Activated naive CD4-positive, alpha-beta T cell treated with Interleukin-2 at 50 U/mL for 16 hours (primary cell): Measurements from ENCODE around the gene GPC3.
"Not testable (repeated sequence)": the region's sequence is repeated elsewhere in the genome, so short reads cannot be mapped to it uniquely, and the experiment has no call there.

ENCODE experiments used
- DNase-seq: peaks from one replicate; pipeline ENCODE4 v3.0.0-alpha.2; 2020

Gene GPC3

DNA sequence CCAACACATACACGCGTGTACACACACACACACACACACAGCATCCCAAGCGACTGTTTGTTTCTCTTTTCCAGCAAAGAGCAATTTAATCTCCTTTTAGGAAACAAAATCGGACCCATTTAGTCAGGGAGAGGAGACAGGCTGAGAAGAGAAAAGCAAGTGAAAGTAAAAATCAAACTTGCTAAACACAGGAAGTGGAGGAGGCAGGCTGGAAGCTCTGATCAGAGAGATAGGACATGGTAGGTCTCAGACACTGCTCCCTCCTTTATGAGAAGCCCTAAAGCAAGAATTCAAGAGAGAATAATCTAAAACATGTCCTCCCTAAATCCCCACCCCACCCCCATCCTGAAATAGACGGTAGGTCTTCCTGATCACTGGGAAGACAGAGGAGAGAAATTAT lies 62.3 kb downstream of the GPC3 start:
- no peak for DNase-seq

DNA sequence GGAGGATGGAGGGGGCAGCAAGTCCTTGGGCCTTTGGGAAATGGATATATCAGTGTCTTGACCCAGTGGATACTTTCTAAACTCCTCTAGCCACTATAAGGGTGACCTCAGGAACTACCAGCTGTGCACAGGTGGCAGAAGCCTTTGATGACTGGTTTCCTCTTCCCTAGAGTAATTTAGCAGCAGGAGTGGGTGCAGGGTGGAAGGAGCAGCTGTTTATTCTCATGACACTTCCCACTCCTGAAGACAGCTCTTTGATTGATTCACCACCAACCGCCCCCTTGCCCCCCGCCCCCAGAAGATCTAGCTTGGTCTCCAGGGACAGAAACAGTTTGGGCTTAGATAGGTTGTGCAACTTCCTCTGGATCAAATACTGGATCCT lies 63.0 kb downstream of the GPC3 start:
- no peak for DNase-seq

DNA sequence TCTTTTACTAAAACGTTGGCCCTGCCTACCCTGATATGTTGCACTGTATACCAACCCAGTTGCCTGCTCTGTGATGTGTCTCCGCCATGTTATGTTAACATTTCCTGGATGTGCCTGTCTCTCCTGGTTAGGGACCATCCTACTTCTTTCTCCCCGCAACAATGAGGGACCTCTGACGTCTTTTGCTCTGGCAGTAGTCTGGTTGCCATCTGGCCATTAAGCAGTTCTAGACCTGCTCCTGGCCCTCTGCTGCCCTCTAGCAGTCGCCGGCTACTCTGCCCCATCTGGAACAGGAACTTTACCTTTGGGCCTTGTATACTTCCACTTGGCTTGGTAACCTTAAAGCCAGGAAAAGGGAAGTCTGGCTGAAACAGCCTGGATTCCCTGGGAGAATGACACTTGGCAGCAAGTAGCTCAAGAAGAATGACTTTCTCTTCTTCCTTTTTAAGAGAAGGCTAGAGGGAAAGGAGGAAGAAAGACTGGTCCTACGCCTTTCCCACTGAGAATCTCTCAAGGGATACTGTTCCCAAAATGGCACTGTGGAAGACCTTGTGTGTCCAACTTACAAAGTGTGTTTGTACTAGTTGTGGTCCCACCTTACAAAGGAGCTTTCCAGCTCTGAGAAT lies 63.5 kb downstream of the GPC3 start:
- DNase-seq, result peak; percentile 2

DNA sequence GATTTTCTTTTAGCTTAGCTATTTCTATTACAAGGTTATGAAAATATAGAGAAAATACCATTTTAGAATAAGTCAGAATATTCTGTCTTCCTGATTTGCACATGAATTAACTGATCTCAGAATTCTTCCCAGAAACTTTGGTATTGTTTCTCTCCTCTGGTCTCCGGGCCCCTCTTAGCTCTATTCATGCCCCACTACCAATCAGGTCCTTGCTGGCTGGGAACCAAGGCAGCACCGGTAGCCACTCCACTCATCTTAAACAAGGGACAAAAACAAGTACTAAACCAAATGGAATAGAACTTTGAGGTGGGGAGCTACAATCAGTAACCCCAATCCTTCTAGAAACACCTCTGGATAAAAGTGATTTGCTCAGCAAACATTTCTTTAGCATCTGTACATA lies 64.3 kb downstream of the GPC3 start:
- DNase-seq, result no peak

DNA sequence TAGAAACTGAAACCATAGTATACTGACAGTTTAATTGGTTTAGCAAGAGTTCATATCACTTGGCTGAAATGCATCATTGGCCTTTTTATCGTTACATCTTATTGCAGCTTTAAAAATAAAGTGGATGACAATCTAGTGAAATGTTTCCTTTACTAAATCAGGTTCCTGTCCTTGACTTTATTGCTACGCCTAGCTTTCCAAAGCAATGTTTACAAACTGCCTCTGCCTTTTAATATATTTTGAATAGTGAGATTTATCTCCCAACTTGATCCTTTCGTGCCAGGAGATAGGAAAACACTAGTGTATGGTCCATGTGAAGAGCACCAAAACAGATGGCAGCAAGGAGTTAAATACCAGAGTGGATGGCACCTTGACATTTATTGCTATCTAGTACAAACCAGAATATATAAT lies 67.0 kb downstream of the GPC3 start:
- no peak for DNase-seq

DNA sequence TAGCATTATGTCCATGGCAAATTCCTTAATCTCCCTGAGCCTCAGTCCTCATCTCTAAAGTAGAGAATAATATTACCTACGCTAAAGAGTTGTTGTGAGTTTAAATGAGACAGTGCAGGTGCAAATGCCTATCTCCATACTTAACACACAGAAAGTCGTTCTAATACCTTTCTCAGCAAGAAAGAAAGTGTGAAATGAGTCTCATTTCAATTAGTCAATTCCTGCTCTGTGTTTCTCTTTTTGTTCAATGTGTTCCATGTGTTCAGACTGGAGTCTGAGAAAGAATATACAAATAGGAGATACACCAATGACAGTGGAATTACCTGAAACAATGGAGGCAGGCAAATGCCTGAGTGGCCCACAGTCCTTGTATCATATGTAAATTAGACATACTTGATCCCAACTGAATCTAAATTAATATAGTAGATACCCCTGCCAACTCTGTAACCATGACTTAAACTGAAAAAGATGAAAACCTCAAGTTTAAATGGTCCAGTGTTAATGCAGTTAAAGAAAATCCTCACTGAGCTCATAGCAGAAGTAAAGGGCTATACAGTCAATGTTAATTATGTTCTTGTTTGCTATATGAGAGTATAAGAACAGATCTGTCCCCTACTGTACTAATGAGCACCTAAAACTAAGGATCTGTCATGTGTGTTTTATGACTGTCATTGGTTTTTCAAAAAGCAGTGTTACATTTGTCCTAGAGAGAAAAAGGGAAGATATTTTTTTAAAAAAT lies 68.2 kb downstream of the GPC3 start:
- DNase-seq, result no peak

DNA sequence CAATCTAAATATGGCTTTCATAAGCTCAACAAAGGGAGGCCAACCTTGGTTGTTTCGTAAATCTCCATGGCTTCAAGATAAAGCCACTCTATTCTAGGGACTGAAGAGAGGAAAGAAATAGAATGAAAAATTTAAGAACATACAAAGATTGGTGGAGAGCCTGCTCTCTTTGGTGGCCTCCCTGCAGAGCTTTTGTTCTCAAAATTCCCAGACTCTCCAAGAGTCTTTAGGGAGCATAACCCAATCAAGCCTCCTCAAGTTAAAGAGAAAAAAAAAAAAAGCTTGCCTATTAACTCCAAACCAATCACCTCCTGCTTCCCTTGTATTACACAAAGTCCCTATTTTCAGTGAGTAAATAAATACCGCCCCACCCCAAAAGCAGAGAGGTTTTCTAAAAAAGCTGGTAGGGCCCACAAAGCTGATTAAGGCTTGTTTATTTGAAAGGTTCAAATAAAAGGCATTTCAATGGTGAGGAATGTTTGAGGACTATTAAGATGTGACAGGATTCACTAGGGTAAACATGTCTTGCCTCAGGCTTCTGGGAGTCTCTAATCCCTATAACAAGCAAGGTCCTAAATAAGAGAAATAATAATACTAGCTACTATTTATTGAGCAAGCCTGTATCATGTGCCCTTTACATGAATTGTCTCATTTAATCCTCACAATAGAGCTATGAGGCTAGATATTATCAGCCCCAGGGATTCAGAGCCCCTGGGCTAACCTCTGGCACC lies 71.6 kb downstream of the GPC3 start:
- no peak for DNase-seq

DNA sequence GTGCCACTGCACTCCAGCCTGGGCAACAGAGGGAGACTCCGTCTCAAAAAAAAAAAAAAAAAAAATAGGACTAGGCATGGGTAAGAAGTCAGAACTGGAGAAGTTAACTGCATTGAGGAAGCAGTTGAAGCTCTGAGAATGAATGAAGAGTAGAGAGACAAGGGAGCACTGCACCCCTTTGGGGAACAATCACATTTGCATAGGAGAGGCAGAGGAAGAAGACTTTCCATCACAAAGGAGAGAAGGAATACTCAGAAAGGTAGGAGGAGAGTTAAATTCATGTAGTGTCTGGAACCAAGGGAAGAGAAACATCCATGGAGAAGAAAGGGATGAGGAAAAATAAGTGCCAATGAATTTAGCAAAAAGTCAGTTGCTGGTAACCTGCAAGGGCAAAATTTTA lies 72.4 kb downstream of the GPC3 start:
- DNase-seq, result no peak

DNA sequence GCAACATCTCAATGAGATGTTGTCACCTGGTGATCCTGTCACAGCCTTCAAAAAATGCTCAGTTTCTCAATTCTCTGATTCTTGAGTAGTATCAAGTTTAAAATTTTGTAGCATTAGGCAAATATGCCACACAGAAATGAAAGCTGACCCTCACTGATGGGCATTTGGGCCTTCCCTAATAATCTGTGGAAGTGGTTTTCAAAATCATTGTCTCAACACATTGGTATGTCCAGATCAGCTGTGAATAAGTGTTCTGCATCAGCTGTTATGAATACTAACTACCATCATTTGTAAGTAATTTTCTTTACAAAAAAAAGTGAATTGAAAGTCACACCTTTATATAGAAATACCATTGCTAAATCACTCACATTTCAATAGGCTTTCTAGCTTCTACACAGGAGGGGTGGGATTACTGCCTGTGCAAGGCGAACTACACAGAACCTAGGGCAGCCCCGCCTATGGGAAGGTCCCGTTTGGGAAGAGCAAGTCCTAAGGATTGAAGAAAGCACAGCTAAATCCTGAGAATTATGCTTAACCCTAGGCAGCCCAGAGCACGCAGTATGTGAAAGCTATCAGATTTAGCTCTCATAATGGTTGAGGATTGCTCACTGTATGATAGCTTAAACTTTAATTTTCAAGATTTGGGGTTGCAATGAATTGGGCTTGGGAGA lies 73.4 kb downstream of the GPC3 start:
- no peak for DNase-seq

DNA sequence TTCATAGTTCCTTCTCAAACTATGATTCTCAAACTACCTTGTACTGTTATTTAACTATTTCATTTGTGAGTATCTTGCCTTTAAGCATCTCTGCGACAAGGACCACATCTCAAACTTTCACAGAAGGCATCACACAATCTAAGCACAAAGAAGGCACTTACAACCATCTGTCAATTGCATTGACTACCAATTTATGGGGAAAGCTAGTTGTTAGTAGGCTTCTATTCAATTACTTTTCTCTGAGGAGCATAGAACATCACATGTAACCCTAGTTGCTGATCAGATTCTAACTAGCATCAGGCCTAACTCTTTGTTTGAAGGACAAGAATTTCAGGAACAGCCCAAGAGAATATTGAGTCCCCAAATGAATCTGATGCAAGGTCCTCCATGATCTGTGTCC lies 74.9 kb downstream of the GPC3 start:
- no peak for DNase-seq

DNA sequence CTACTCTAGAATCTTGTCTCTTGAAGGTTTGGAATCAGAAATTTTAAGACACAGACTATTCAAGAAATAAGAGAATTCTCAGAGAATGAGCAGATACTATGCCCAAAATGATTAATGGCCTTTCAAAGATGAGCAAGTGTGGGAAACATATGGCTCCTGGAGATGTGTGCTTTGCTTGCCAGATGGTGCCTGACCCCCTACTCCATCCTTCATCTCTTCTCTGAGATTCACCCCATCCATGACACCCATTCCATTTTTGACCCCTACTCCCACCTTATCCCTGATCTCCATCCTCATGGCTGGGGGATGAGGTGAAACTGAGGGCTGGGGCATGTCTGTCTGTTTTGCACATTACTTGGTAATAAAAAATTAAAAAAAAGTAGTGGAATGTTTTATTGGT lies 75.5 kb downstream of the GPC3 start:
- no peak for DNase-seq

DNA sequence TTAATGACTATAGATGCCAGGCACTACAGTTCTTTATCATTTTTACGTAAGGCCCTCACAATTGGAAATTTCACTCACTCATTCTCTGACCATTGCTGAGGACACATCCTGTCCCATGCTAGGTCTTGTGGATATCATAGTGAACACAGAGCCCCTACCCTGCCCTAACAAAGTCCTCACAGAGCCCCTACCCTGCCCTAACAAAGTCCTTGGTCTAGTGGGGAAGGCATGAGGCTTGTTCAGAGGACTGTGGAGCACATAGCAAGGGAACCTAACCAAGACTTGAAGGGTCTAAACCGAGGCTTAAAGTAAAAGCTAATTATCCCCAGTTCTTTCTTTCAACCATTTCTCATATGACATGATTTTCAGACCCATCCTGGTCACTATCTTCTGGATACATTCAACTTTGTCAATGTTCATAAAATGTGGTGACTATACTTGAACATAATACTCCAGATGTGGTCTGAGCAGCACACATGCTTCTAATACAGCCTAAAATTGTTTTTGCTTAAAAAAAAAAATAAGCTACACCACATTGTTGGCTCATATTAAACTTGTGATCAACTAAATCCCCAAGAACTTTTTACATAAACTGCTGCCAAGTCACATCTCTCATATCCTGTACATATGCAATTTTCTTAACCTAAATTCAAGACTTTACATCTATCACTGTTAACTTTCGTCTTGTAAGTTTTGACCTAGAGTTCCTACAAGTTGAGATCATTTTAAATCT lies 77.0 kb downstream of the GPC3 start:
- no peak for DNase-seq

DNA sequence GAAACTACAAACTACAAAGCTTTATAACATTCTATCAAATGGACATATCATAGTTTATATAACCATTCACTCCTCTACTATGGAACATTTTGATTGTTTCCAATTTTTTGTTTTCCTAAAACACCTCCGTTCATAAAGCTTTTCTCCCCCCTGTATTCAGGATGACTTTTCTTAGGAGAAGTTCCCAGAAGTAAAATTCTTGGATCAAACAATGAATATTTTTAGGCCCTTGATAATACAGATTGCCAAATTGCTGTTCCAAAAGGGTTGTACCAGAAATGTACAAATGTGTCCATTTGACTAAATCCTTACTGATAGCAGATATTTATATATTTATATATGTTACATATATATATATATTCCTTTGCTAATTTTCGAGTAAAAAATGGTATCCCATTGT lies 77.8 kb downstream of the GPC3 start:
- no peak for DNase-seq

DNA sequence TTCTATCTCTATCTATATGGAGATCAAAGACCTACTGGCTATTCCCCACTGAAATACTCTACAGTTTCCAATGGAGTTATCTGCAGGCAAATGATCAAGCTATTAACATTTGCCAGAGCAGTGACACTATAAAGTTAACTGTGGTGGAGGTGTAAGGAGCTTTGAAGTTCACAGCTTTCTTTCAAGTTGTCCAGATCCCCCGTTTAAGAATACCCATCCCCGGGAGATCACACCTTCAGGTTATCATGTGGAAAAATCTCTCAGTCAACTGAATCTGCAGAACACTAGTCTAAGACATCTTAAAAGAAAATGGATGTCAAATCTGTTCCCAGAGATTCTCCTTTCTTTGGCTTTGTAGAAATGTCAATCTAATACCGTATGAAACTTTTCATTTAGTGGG lies 80.1 kb downstream of the GPC3 start:
- DNase-seq, result no peak

DNA sequence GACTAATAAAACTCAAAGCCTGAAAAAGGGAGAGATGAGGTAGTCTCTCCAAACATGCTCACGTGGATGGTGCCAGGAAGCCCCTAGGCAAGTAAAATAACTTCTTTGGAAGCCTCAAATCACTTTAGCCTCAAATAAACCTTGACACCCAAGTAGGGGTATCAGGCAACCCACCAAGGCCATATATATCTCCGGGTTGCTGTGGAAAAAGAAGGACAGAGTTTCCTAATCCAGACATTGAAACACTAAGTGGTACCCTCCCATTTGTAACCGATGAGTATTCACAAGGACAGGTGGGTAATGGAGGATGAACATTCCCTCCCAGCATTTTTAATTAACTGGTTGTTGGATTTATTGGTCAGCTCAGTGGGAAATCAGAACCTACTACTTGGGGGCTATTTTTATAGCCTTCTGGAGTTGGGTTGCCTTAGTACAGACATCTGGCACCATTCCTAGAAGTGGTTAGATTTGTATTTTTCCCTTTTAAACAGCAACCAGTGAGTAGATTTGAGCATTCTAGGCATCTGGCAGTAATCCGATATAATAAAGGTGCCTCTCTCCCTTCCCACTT lies 87.7 kb downstream of the GPC3 start:
- no peak for DNase-seq

DNA sequence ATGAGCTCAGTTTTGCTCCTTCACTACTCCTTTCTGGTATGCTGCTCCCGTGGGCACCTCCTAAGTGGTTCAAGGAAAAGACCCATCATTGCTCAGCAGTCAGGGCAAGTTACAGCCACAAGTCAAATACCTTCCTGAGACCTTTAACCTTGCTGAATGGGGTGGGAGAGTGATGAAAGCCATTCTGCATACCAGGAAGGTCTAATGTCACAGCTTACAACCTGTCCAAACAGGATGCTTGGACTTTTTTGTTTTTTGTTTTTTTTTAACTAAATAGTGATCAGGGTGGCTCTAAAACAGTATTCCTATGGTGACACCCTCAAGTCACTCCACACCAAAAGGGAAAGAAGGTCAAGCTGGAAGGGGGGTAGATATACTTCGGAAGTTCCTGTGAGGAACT lies 93.1 kb downstream of the GPC3 start:
- no peak for DNase-seq

DNA sequence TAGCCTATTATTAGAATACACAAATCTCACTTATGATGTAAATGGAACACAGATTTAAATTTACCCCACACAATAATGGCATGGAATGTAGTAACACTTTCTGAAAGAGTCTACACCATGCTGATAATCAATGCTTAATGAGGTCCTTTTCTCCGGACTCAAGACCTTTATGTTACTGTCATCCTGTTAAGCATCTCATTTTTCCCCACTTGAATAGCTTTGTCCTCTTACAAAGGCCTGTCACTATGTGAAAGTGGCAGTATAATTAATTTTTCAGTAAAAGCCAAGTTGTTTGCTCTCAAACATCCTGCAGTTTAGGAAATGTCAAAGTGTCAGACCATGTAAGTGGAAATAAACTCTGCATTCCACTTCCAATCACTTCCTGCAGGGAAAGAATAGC lies 96.4 kb downstream of the GPC3 start:
- no peak for DNase-seq

DNA sequence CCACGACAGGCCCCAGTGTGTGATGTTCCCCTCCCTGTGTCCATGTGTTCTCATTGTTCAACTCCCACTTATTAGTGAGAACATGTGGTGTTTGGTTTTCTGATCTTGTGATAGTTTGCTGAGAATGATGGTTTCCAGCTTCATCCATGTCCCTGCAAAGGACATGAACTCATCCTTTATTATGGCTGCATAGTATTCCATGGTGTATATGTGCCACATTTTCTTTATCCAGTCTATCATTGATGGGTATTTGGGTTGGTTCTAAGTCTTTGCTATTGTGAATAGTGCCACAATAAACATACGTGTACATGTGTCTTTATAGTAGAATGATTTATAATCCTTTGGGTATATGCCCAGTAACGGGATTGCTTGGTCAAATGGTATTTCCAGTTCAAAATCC lies 97.3 kb downstream of the GPC3 start:
- not testable (repeated sequence) for DNase-seq

DNA sequence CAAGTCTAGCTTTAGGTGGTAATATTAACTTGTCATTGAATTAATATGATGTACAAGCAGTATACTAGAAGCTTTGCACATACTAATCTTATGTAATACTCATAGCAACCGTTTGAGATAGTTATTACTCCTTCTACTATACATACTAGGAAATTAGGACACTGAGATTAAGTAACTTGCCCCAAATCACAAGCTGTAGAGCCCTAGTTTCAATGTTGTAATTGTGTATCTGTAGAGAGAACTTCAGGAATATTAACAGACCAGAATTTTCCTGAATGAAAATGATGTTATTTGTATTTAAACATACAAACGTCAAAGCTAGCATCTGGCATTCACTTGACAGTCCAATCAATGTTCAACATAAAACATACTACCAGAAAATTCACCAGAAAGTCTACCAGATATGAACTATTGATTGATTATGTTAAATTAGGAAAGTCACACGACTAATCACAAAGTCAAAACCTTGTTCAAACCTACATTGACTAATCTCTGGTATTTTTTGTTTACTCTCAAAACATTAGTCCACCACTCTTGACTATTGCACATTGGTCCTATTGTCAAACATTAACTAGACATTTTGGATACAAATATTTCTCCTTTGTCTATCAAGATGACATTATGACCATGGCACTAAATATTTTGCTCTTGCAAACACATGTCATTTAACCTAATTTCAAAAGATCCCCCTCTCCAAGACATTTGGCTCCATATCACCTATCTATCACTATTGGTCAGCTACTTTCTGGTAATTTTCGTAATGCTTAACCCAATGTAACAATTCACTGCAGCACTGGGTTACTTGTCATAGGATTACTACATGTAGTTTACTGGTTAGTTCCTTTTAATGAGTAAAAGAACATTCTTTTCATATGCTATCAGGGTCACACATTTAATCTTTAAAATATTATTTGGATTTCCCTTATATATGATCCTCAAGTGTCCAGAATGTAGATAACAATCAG lies 100.7 kb downstream of the GPC3 start:
- DNase-seq, result no peak

DNA sequence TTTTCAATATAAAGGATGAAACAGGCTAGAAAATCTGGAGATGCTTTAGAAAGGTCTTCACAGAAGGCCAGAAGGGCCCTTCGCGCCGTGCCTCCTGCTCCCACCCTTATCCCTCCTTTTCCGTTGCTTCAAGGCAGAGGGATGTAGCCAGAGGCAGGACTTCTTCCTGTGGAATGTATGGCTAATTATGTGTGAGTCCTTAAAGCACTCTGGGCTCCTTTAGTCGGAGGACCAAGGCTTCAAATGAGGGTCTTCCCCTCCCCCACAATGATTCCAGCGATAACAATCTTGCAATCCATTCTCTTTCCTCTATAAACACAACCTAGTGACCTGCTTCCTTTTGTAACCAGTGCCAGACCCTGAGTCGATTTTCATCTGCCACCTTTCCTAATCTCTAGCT lies 103.5 kb downstream of the GPC3 start:
- DNase-seq, result no peak

DNA sequence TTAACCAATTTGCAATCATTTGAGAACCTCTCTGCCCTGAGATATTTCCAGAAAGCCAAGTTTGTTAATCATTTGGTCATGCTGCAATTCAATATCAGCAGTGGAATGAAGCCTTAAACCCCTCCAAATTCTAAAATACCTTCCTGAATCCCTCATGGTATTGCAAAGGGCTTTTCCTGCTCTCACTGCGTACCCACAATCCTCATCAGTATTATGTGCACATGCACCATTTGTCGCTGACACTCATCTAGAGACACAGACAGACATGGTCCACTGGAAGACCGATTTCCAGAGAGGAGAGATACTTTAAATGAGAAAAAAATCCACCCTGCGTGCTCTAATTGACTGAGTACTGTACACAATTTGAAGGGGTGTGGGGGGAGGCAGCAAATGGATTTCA lies 104.4 kb downstream of the GPC3 start:
- no peak for DNase-seq

DNA sequence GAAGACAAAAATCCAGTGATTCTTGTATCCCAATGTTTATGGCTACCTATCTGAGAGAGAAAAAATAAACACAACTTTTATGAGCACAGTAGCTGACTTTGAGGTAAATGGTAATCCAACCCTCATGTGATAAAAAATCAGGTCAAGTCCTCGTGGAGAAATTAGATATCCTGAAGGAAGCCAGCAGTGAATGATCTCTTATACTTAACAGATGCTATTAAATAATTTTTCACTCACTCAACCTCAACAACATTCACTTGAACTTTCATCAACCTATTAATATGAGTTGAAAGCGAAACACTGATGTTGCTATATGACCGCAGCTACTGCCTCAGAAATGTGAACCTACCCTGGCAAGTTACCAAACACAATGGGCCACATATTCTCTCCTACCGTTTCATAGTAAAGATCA lies 105.4 kb downstream of the GPC3 start:
- no peak for DNase-seq
